GM21381 (cell line): ENCODE results near the gene GPR34.
"Not testable (repeated sequence)": the region's sequence is repeated elsewhere in the genome, so short reads cannot be mapped to it uniquely, and the experiment has no call there.

Experiments used
- ATAC-seq: cut with Tn5 transposase; IDR thresholded peaks from one replicate; pipeline ENCODE4 v1.9.1; 2021; ENCODE audit warnings: mild to moderate bottlenecking, moderate library complexity; ENCODE audit not compliant: unreplicated experiment

The GPR34 gene

DNA sequence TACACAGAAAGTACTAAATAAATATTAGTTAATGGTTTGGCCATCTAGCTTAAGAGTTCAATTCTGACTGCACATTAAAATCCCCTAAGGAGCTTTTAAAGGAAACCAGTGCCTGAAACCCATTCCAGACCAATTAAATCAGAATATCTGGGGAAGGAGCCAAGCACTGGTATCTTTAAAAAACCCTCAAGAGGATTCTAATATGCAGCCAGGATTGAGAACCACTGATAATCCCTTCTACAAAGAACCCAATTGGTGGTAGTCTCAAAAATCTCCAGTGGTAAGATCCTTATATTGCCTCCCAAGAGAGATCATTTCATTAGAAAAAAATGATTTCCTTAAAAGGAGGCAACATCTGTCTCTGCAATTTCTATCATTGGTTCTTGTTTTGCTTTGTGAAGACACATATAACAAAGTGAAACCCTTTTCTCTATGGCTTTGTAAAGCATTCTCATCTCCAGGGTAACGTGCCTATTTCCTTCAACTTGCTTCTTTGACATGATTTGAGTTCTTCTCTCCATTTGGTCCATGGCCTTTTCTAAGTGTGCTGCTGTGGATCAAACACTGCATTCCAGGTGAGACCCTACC, 3.5 kb downstream of the GPR34 start:
- ATAC-seq: no peak

DNA sequence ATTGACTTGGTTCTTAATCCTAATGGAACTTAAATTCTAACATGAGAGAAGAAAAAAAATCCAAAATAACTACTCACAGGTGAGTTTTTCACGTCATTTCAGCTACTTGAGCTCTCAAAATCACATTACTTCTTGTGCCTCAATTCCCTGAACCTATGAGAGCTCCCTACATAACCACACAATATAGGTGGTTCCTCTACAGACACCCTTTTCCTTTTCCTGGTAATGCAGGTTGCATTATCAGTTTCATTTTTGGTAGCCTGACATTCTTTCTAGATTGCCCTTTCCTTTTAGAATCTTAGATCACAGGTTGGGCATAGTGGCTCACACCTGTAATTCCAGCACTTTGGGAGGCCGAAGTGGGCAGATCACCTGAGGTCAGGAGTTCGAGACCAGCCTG, 4.3 kb downstream of the GPR34 start:
- no peak for ATAC-seq

DNA sequence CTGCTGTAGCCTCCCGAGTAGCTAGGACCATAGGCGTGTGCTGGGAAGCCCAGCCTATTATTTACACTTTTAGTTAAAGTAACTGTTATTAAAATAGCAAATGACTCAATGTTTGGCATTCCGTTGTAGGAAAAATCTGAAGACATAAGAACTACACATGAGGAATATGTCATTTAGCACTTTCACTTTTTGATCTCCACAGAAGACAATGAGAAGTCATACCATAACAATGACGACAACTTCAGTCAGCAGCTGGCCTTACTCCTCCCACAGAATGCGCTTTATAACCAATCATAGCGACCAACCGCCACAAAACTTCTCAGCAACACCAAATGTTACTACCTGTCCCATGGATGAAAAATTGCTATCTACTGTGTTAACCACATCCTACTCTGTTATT, 6.7 kb downstream of the GPR34 start:
- no peak for ATAC-seq

DNA sequence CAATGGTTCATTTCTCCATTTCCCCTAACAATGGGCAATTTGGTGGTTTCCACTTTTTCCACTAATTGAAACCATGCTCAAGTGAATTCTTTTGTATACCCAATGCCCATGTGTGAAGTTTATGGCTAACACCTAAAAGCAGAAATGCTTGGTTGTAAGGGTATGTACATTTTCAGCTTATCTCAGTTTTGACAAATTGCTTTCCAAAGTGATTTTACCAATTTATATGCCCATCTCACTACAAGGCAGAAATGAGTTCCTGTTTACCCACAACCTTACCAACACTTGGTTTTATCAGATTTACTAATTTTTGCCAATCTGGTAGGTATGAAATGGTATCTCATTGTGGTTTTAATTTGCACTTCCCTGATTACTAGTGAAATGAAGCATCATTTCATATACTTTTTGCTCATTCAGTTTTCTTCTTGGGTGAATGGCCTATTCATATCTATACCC, 14.8 kb downstream of the GPR34 start:
- ATAC-seq: no peak

DNA sequence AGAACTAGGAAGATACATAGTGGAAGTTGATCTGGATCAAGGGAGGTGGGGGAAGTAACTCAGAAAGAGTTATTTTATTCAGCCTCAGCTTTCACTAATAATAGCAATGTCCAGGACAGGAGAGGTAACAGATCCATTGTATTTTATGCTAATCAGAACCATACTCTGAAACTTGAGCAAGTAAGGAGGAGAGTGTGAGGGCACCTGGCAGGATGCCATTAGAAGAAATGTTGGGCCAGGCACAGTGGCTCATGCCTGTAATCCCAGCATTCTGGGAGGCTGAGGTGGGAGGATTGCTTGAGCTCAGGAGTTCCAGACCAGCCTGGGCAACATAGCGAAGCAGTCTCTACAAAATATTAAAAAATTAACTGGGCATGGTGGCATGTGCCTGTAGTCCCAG, 16.3 kb downstream of the GPR34 start:
- no peak for ATAC-seq

DNA sequence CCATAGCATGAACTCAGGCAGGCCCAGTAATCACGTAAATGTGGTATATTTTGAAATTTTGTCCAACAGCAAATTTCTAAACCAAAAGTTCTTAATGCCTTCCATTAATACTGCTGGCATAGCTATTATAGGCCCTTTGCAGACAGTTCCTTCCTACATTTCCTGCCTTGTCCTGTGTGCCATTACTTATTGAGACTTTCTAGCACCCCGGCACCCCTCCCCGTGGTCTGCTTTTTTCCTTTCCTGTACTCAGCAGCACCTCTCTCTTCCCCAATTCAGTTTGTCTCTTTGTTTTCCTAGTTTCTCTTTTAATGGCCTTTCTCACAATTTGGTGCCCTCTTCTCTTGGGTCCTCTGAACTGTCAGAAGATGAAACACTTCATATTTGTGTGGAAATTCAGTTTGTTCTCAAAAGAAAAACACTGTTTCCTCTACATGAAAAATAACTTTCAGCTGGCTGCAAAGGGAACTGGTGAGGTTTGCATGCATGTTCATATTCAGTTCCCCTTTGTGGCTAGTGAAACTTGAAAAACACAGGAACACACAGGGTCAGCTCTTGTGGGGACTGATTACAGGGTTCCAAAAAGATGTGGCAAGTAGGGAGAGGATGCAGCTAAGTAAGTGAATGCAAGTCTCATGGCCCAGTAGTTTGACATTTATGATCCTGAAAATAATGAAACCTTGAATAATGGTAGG, 17.1 kb downstream of the GPR34 start:
- ATAC-seq: peak; percentile 84

DNA sequence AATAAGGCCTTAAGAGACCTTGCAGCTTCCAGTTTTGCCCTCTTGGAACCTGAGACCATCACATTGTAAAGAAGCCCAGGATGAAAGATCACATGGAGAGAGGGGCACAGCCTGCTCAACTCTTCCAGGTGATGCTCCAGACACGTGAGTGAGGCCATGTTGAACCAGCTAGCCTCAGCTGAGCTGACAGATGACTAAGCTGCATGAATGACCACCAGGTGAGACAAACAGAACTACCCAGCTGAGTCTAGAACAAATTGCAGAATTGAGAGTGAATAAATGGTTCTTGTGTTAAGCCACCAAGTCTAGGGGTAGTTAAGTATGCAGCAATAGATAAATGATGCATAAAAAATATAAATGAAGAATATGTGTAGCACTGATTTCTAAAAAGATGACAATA, 18.4 kb downstream of the GPR34 start:
- no peak for ATAC-seq

DNA sequence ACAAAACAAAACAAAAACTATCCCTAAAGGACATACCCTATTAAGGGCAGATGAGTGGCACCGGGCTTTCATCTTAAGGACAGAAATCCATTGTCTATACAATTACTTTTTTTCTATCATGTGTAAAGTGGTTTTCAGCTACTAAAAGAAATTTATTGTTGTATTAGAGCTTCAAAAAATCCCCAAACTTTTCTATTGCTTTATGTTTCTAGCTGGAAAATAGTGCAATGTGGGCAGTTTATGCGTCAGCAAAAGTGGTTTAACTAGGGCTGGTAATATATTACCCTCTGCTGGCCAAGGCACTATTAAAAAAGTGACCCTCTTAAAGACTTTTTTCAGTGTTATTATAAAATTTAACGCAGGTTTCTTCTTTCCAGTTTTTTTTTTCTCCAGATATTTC, 19.7 kb downstream of the GPR34 start:
- no peak for ATAC-seq

DNA sequence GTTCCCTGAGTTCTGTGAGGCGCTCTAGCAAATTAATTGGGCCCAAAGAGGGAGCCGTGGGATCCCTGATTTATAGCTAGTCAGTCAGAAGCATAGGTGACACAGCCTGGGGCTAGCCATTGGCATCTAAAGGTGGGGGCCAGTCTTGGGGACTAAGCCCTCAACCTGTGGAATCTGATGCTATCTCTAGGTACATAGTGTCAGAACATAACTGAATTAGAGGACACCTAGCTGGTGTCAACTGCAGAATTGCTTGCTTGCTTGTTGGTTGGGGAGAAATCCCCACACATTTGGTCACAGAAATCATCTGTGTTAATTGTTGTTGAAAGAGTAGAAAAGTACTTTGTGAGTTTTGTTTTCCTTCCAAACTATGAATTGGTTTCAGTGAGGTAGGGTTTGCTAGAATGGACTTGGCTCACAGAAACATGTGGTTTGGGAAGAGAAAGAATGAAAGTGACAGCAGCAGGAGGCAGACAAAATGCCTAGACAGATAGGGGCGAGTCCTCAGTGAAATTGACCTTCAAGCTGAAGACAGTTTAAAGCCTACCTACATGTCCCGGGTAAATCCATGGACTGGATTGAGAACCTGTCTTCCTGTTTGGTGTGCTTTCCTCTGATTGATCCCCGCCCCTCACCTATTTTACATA, 22.4 kb downstream of the GPR34 start:
- ATAC-seq: no peak

DNA sequence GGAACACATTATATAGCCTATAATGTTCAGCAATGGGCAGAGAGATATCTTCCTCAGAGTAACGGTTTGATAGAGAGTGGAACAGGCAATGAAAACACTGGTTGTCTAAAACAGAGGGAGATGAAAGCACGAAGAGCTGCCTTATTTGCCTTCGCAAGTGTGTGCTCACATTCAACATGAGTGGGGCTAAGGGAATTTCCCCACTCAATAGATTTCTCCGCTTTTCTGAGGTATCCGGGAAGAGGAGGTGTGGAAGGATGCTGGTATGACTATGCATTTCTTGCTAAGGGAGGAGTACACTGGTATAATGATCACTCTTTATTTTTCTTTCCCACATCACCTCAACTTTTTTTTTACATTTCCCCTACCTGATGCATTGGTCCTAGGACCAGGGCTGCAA, 27.4 kb downstream of the GPR34 start:
- no peak for ATAC-seq

DNA sequence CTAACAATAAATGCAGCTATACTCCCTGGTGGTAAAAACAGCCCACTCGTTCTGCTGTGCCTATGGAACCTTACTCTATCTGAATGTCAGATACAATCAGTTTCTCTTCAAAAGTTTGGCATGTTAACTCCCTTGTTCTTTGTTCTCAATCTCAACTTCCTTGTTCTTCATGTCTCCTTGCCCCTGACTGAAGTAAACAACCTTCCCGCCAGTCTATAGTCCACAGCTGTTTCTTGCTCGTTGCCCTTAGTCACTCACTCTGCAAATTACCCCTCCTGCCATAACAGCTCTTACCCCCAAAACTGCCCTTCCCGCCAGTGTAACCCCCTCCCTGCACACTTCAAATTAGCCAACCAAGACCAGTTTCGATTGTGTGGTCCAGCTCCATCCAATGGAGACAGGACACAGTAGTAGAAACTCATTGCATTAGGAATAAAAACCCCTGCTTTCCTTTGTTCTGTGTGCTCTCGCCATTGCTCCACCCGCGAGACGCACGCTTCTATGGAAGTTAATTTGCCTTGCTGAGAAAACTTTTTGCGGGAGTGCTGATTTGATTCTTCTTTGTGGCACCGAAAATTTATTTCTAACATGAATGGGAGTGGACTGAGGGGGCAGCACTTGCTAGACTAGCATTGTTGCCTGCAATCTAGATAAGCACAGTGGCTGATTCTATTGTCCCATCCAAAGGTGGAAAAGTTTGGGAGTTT, 28.1 kb downstream of the GPR34 start:
- ATAC-seq: no peak

DNA sequence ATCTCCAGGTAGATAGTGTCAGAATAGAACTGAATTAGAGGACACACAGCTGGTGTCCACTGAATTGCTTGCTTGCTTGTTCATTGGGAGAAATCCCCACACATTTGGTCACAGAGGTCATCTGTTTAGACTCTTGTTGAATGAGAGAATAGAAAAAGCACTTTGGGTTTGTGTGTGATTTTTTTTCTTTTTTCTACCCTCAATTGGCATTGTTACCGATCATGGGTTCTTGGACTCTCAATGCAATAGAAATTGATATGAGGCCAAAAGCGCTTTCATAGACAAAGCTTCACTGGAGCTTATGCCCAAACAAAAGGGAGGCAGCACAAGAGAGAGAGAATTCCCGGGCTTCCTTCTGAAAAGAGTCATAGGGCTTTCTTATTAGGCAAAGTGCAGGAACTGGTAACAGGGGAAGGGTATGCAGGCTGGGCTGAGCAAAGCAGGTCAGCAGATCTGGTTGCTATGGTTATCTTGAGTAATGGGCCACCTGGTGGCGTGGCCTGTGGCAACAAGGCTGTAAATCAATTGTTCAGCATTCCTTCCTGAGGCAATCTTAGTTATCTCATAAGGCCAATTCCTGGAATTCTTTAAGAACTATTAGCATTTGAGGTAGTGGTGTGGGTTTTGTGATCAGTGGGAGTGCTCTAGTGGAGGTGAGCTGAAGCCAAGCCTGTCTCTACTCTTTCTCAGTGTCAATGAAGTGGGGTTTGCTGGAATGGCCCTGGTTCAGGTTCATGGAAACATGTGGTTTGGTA, 29.9 kb downstream of the GPR34 start:
- ATAC-seq: no peak

DNA sequence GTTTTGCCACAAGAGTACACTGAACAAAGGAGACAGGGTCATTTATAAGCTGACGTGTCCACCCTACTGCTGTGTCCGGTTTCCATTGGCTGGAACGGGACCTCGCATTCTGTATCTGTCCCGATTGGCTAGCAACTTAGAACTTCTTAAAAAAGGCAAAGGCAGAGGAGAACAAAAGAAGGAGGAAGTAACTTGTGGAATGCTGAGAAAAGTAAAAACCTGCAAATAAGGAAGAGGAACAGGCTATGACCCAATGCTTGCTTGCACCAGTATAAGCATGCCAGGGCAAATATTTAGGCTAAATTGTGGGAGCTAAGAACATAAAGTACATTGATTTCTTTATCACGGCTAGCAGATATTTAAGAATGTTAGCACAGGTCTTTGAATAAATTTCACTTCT, 30.8 kb downstream of the GPR34 start:
- not testable (repeated sequence) for ATAC-seq

DNA sequence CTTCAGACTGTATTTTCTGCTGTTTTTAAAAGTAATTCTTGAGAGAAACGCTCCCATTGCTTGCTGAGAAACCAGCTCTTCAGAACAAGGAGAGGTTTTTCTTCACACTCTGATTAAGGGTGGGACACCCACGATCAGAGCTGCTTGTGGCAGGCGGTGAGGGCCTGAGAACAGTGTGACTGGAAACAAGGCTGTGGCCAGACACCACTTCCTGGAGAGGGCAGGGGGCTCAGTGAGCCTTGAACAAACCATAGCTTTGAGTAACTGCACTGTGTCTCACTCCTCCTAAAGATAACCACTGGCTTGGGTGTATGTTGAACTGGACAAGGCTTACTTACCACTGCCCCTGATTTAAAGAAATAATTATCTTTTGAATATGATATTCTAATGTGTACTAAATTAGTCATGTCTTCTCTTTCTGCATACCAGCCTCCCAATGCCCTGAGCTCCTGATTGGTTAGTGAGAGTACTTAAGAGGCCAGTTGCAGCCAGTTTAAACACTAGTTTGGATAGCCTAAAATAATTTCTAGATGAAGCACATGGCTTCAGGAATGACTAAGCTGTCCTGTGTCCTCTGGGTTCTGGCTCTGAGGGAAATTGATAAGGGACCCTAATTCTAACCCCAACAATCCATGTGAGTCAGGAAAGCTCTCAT, 31.5 kb downstream of the GPR34 start:
- ATAC-seq: peak; percentile 85

DNA sequence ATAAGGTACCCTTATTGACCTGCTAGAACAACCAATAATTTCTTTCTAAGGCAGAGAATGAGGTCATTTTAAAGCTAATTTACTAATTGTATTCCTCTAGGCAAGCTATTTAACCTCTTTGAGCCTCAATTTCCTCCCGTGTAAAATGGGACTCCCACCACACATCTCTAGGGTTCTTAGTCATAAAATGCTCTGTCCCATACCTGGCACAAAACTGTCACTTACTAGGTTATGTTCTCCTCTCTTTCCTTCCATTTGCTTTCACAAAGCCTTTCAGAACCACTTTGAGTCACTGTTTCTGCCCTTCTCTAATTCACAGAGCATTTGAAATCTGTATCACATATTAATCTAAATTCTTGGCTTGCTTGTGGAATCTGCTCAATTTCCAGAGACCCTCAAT, 32.8 kb downstream of the GPR34 start:
- no peak for ATAC-seq

DNA sequence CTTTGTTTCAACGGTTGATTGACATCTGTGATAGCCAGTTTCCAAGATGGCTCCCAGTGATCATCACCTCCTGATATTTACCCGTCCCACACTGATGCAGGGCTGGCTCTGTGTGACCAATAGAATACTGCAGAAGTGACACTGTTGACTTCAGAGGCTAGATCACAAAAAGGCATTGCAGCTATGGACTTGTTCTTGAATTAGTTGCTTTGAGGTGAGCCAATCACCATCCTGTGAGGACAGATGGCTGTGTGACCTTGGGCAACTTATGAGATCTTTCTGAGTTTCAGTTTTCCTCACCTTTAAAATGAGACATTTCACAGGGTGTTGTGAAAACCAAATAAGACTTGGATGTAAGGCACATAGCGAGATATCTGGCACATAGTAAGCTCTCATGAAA, 33.4 kb downstream of the GPR34 start:
- ATAC-seq: no peak

DNA sequence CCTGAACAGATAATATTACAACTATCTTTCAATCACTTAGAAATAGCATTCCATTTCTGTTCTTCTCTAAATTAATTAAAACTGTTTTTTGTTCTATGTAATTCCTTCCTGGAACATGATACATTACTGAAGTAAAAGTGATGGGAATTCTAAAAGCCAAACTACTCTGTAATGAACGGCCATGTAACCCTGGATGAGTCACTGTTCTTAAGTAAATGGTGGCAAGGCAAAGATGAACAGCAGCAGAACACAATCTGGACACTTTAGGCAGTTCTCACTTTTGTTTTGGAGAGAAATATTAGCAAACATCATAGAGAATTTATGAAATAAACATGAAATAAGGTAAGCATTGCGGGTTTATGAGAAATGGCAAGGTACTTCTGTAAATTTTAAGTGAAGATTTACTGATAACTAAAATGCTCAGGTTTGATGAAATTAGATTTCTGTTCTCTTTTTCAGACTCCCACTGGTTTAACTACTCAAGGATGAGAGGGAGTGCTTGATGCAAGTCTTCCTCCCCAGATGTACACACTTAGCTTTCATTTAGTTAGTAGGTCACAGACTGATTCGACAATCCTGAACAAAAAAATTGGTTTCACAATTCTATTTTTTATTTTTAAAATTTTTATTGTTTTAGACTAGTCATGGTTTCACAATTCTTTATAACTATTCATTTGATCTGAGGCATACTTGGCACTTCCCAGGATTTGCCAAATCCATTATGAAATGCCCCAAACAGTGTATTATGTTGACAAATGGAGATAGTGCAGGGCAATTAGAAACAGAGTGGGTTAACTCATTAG, 34.2 kb downstream of the GPR34 start:
- ATAC-seq: no peak

DNA sequence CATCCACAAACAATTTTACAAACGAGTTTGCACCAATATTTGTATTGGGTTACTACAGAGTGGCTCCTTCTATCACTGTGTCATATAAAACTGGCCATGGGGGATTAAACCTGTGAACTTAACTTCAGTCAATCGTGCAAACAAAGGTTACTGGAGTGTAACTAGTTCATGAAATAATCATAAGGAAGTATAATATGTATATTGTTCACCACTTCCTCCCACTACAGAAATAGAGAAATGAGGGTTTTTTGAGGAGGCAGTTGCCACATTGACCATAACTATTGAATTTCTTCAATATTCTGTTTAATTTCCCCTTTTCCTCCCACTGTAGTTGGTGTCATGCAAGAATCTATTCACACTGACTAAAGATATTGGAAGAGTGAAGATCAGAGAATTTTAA, 35.1 kb downstream of the GPR34 start, which contains the start of gene GPR82:
Gene GPR82 (plus strand): TSS at position 356 of the 400 bp plus-strand sequence. CDS start 2,846 bp downstream, outside the sequence.
- no peak for ATAC-seq

DNA sequence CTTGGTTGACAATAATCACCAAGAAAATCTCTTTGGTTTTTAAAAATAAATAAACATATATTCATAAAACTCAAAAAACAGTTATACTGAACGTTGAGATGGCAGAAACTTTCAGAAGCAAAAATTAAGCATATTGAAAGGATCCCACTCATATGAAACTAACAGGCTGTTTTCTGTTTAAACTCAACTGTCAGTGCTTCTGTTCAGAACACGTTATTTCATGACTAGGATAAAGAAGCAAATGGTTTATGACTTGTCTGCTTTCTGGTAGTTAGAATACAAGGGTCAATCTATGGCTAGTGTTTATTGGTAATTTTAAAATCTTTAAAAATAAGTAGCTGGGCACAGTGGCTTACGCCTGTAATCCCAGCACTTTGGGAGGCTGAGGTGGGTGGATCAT, 39.4 kb downstream of the GPR34 start:
- ATAC-seq: no peak

DNA sequence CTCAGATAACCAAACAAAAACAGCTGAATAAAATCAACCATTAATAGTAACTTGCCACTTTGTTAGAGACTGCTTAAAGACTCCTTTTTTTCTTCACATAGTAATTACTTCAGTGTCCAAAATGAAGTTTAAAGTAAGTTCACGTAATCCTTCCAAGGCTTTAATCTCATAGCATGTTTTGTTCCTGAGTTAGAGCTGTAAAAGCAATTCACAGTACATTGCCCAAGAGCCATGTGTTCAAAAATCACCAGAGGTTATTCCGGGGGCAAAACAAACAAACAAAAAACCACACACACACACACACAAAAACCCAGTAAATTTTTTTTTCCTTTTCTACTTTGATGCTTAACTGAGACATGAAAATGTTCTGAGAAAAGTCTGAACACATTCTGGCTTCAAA, 41.3 kb downstream of the GPR34 start:
- no peak for ATAC-seq
